Posterior vena cava (tissue), 2 donors: ENCODE results near the gene KCNQ1. TPM values are rescaled to one million over a fixed set of nuclear protein-coding genes. Genes with fewer than 3 reads are reported as not detected.
"Not testable (repeated sequence)": the region's sequence is repeated elsewhere in the genome, so short reads cannot be mapped to it uniquely, and the experiment has no call there.

Source experiments
- DNase-seq: peaks from one replicate; pipeline ENCODE4 v3.0.0-alpha.2; 2020; ENCODE audit warnings: low spot score
- intact Hi-C, 2 donors: fragments of 100-400 bp; cut with DNase I; formaldehyde crosslinking; loops; one replicate each; pipeline versions ENCODE4 v1.14.1 to v1.14.2; 2022 to 2023
- total RNA-seq, 2 donors: library from RNA; stranded (reverse); fragmentation: NEBNext Ultra II Directional; extraction: Animal tissue kit (Norgen Biotek cat#: 25700); gene quantifications; one replicate each; pipeline ENCODE4 v1.2.1, GENCODE V29; 2021
- donor health status: DM: yes; HTN: yes; CAD: no.
- donor health status: DM: yes; HTN: yes; CAD: no.

KCNQ1 gene
- total RNA-seq, 2 donors from 2014 or later: 4.7 to 7.2 TPM

- DNase-seq: no peak
- intact Hi-C loops: no loop called here
Observed at GRCh38 chr11:2599561-2600189, 154.9 kb downstream of the KCNQ1 start.

GRCh38 chr11:2609345-2609744 lies 164.5 kb downstream of the KCNQ1 start:
- intact Hi-C loops: no loop called here
- no peak for DNase-seq

GRCh38 chr11:2612884-2613571 lies 168.2 kb downstream of the KCNQ1 start:
- intact Hi-C loops: no loop called here
- DNase-seq: no peak

GRCh38 chr11:2621894-2622293 lies 177.1 kb downstream of the KCNQ1 start:
- DNase-seq: no peak
- intact Hi-C loops: no loop called here

- intact Hi-C loops: no loop called here
- DNase-seq: no peak
Observed at GRCh38 chr11:2625183-2625582, 180.4 kb downstream of the KCNQ1 start.

GRCh38 chr11:2630679-2631078 lies 185.9 kb downstream of the KCNQ1 start:
- intact Hi-C loops: no loop called here
- DNase-seq: no peak

- no peak for DNase-seq
- intact Hi-C loops: no loop called here
Observed at GRCh38 chr11:2631161-2631560, 186.4 kb downstream of the KCNQ1 start.

GRCh38 chr11:2639763-2640162 lies 195.0 kb downstream of the KCNQ1 start:
- intact Hi-C loops, DNase-seq: not testable (repeated sequence)

GRCh38 chr11:2641623-2642022 lies 196.8 kb downstream of the KCNQ1 start:
- intact Hi-C loops: no loop called here

GRCh38 chr11:2643746-2644145 lies 198.9 kb downstream of the KCNQ1 start:
- intact Hi-C loops: no loop called here
- DNase-seq: no peak

More at GRCh38 chr11:2641623-2642022, 196.8 kb downstream of the KCNQ1 start:
- no peak for DNase-seq

- intact Hi-C loops: no loop called here
- DNase-seq: no peak
Observed at GRCh38 chr11:2644844-2645778, 200.3 kb downstream of the KCNQ1 start.

- intact Hi-C loops: no loop called here
Observed at GRCh38 chr11:2645779-2646118, 200.9 kb downstream of the KCNQ1 start.

GRCh38 chr11:2647167-2647566 lies 202.4 kb downstream of the KCNQ1 start:
- no peak for DNase-seq
- intact Hi-C loops: no loop called here

More at GRCh38 chr11:2645779-2646118, 200.9 kb downstream of the KCNQ1 start:
- DNase-seq: no peak

- no peak for DNase-seq
- intact Hi-C loops: no loop called here
Observed at GRCh38 chr11:2647953-2648352, 203.1 kb downstream of the KCNQ1 start.

GRCh38 chr11:2649400-2649799 lies 204.6 kb downstream of the KCNQ1 start:
- DNase-seq: no peak
- intact Hi-C loops: no loop called here

GRCh38 chr11:2649848-2650247 lies 205.0 kb downstream of the KCNQ1 start:
- intact Hi-C loops: no loop called here
- no peak for DNase-seq

- no peak for DNase-seq
- intact Hi-C loops: no loop called here
Observed at GRCh38 chr11:2650343-2650867, 205.6 kb downstream of the KCNQ1 start.

GRCh38 chr11:2651054-2651617 lies 206.3 kb downstream of the KCNQ1 start:
- no peak for DNase-seq
- intact Hi-C loops: no loop called here

- DNase-seq: no peak
- intact Hi-C loops: no loop called here
Observed at GRCh38 chr11:2651826-2652271, 207.0 kb downstream of the KCNQ1 start.
